HFFc6 (cell line): ENCODE results near the gene TLE4. TPM values are rescaled to one million over a fixed set of nuclear protein-coding genes. Genes with fewer than 3 reads are reported as not detected.

ENCODE experiments used
- DNase-seq: peaks from one replicate; pipeline ENCODE4 v3.0.0-alpha.2; 2018
- H3K27ac Mint-ChIP-seq: 2 replicates; pipeline ENCODE4 v1.8.0; 2020; ENCODE audit warnings: mild to moderate bottlenecking, mixed read lengths
- H3K27me3 Mint-ChIP-seq: 2 replicates; pipeline ENCODE4 v1.8.0; 2021; ENCODE audit warnings: mild to moderate bottlenecking, moderate library complexity, mixed read lengths; ENCODE audit not compliant: insufficient read depth
- H3K36me3 Mint-ChIP-seq: 2 replicates; pipeline ENCODE4 v1.8.0; 2021; ENCODE audit warnings: low read depth, mixed read lengths
- H3K4me1 Mint-ChIP-seq: 2 replicates; pipeline ENCODE4 v1.8.0; 2020; ENCODE audit warnings: low read depth, mixed read lengths
- H3K4me3 Mint-ChIP-seq: 2 replicates; pipeline ENCODE4 v1.8.0; 2020; ENCODE audit warnings: mild to moderate bottlenecking, moderate library complexity, mixed read lengths
- H3K9me3 Mint-ChIP-seq: 2 replicates; pipeline ENCODE4 v1.8.0; 2020; ENCODE audit warnings: mild to moderate bottlenecking, mixed read lengths
- CTCF ChIP-seq: fragments of 200-600 bp; sonication (generic); IDR thresholded peaks from 2 replicates; pipeline ENCODE4 v1.5.0; 2021; ENCODE audit warnings: antibody characterized with exemption, mild to moderate bottlenecking
- total RNA-seq, 6 experiments: library from RNA; stranded (reverse); fragmentation: NEBNext Ultra II Directional; extraction: Animal tissue kit (Norgen Biotek cat#: 25700); gene quantifications; 2 replicates in 1 of 6; 3 replicates in 5 of 6; pipeline ENCODE4 v1.2.3, GENCODE V29; 2021

The TLE4 gene
- total RNA-seq, 6 experiments from 2014 or later, result 126 to 186 (median 139) TPM

DNA sequence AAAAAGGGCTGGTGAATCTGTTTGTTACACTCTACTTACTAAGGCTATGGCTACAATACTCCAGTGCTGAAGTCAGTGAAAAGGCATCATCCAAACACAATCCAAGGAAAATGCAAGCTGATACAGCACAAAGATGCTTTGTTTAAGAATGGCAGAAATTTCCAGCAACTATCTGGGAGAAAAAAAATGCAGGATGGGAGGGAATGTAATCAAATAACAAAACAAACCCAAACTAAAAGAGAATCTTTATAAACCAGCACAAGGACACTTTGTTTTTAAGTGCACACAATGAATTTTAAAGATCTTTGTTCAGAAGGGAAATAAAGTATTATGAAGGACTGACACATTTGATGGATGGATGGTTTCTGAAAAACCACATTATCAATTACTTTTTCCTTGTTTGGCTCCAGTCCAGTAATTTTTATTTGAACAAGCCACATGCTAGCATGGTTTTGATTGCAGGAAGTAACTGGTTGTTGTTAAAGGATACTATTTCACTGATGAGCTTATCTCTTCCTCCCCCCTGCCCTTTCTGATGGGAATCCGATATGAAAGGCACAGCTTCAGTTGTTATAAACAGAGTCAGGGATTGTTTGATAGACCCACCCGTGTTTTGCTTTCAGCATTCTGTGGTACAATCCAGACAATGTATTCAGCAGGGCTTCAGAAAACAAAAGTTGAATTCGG, 12.1 kb upstream of the TLE4 start:
- Mint-ChIP-seq H3K4me1 (peaks cover 19% of the 10 kb centered on the region), H3K36me3 (no peaks in the 10 kb centered on the region), H3K27ac (no peak overlapping the region), H3K27me3 (peaks cover 4% of the 10 kb centered on the region; the same call in 1 of the 2 replicates), H3K9me3 (no peaks in the 10 kb centered on the region), H3K4me3 (no peak overlapping the region)
- no peak for TF ChIP-seq CTCF
- DNase-seq, result no peak

DNA sequence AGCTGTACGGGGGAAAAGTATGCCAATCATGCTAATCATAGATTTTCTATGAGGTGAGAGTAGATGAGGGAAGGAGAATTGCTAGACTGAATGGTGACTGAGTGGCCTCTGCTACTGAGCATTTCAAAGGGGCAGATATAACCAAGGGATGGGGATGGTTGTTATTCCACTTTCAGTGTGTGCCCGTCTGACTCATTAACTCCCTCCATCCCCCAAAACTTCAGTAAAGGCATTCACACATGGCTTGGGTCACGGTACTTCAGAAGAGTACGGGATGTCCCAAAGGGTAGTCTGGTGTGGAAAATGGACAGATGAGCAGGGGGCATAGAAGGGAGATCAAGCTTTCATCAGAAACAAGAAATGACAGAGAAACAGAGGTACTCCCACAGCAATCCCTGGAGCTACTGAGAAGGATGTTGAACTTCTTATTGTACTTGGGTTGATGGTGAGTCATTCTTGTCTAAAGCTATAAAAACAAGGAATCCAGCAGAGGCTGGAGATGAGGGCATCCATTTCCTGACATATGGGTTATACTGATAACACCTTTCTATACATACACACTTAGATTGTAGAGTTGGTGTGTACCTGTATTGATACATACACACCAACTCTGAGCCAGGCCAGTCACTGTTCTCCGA, 8.9 kb upstream of the TLE4 start:
- TF ChIP-seq CTCF, result no peak
- H3K27me3 Mint-ChIP-seq, result no peaks in the 10 kb centered on the region; the same call in 1 of the 2 replicates
- H3K27ac Mint-ChIP-seq, result no peak overlapping the region
- H3K9me3 Mint-ChIP-seq, result no peaks in the 10 kb centered on the region
- H3K4me3 Mint-ChIP-seq, result no peak overlapping the region
- H3K4me1 Mint-ChIP-seq, result peaks cover 24% of the 10 kb centered on the region
- H3K36me3 Mint-ChIP-seq, result no peaks in the 10 kb centered on the region
- DNase-seq, result peak; percentile 29

DNA sequence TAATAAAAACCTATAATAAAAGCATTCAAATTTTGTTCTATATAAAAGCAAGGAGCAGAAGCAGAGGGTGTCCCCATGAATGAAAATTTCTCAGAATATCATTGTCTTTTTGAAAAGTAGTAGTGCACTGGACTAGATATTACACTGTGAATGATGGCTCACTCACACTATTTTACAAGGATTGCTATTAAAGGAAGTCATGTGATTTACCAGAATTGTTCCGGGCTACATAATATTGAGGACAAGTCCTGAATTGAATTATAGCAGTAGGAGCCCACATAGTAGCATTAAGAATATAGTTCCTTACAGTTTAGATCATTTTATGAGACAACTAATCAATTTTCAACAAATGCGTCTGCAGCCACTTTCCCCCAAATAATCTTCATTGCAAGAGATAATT, 7.7 kb upstream of the TLE4 start:
- no peak for DNase-seq
- Mint-ChIP-seq H3K27ac (no peak overlapping the region), H3K4me1 (peaks cover 24% of the 10 kb centered on the region), H3K36me3 (no peaks in the 10 kb centered on the region), H3K27me3 (no peaks in the 10 kb centered on the region; the same call in 1 of the 2 replicates), H3K4me3 (no peak overlapping the region), H3K9me3 (no peaks in the 10 kb centered on the region)
- no peak for TF ChIP-seq CTCF

DNA sequence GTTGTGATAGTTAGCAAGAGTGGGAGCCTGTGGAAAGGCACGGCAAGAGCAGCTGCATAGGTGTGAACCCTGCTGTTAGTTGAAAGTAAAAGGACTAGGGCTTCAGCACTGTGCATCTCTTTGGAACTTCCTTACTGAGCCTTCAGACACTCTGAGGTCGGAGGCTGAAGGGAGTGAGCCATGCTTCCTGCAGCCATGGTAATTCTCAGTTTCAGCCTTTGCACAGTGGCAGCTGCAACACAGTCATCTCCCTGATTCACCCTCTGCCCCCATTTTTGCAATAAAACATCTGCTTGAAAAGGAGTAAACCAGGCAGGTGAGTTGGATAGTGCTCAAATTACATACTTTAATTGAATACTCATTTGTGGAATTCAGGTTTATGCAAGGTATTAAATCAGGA, 6.5 kb upstream of the TLE4 start:
- no peak for DNase-seq
- Mint-ChIP-seq H3K9me3 (no peaks in the 10 kb centered on the region), H3K4me1 (peaks cover 23% of the 10 kb centered on the region), H3K36me3 (no peaks in the 10 kb centered on the region), H3K27ac (no peak overlapping the region), H3K27me3 (no peaks in the 10 kb centered on the region; the same call in 1 of the 2 replicates), H3K4me3 (no peak overlapping the region)
- TF ChIP-seq CTCF, result no peak

DNA sequence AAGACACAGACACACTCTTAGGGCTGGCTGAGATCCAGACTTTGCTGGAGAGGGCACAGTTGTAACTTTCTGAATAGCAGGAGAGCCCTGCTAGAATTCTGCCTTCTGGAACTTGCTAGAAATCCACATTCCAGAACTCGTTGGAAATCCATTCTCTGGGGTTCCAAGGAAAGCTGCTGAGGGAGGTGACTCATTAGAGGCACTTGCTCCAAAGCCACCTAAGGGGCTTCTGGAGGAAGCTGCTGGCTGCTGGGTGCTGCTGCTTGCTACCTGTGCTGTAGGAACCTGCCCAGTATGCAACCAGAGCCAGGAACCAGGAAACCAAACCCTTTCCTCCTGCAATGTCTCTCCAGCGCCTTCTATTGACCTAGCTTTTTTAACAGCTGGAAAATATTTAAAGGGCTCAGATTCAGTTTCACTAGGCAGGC, 4.1 kb upstream of the TLE4 start:
- peak; percentile 38 for TF ChIP-seq CTCF
- DNase-seq, result peak; percentile 36
- no peaks in the 10 kb centered on the region for H3K9me3 Mint-ChIP-seq
- H3K4me1 Mint-ChIP-seq, result peaks cover 21% of the 10 kb centered on the region
- H3K4me3 Mint-ChIP-seq, result no peak overlapping the region
- no peaks in the 10 kb centered on the region for H3K36me3 Mint-ChIP-seq
- H3K27me3 Mint-ChIP-seq, result no peaks in the 10 kb centered on the region; the same call in none of the 2 replicates
- no peak overlapping the region for H3K27ac Mint-ChIP-seq
